Measurements from ENCODE around the gene GALNT17. TPM values are rescaled to one million over a fixed set of nuclear protein-coding genes. Genes with fewer than 3 reads are reported as not detected.

The GALNT17 gene
- total RNA-seq, 4 donors from 2014 or later: 51.1 to 95.6 (median 69.8) TPM

DNA sequence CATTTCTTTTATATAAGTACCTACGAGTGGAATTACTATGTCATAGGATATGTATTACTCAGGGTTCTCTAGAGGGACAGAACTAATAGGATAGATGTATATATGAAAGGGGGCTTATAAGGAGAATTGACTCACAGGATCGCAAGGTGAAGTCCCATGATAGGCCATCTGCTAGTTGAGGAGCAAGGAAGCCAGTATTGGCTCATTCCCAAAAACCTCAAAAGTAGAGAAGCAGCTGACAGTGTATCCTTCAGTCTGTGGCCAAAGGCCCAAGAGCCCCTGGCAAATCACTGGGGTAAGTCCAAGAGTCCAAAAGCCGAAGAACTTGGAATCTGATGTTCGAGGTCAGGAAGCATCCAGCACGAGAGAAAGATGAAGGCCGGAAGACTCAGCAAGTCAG is 59.8 kb downstream of the GALNT17 start:
- Histone ChIP-seq H3K4me3 (no peak overlapping the region), H3K27me3 (no peaks in the 10 kb centered on the region), H3K36me3 (no peaks in the 10 kb centered on the region), H3K4me1 (peaks cover 0 to 3% (median under 1%) of the 10 kb centered on the region in 4 donors), H3K9me3 (no peaks in the 10 kb centered on the region), H3K27ac (replicated peaks in 1 of 4) (no peak overlapping the region)
- intact Hi-C loops (cut with DNase I): loop anchor here (10.0 kb wide), 1 partner anchor 47 kb away; no protein-coding TSS in a partner anchor
- TF ChIP-seq POLR2AphosphoS5 (IDR thresholded peaks at IDR 0.05): no peak
- TF ChIP-seq, protein P1, sequence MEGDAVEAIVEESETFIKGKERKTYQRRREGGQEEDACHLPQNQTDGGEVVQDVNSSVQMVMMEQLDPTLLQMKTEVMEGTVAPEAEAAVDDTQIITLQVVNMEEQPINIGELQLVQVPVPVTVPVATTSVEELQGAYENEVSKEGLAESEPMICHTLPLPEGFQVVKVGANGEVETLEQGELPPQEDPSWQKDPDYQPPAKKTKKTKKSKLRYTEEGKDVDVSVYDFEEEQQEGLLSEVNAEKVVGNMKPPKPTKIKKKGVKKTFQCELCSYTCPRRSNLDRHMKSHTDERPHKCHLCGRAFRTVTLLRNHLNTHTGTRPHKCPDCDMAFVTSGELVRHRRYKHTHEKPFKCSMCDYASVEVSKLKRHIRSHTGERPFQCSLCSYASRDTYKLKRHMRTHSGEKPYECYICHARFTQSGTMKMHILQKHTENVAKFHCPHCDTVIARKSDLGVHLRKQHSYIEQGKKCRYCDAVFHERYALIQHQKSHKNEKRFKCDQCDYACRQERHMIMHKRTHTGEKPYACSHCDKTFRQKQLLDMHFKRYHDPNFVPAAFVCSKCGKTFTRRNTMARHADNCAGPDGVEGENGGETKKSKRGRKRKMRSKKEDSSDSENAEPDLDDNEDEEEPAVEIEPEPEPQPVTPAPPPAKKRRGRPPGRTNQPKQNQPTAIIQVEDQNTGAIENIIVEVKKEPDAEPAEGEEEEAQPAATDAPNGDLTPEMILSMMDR (IDR thresholded peaks at IDR 0.05): no peak
- WGBS: 95% methylated on average over 6 of the region's 6 CpGs
- DNase-seq (ENCODE audit: extremely low spot score): no peak

GRCh38 chr7:71193099-71193810 is 61.3 kb downstream of the GALNT17 start:
- H3K9me3 ChIP-seq: no peaks in the 10 kb centered on the region
- 84% methylated on average over 5 of the region's 5 CpGs for WGBS
- no peak overlapping the region for H3K4me3 ChIP-seq
- TF ChIP-seq, protein P1 (IDR thresholded peaks at IDR 0.05): no peak
- peaks cover 0 to 1% (median under 1%) of the 10 kb centered on the region in 4 donors for H3K4me1 ChIP-seq
- no peak for DNase-seq (ENCODE audit: extremely low spot score)
- no peaks in the 10 kb centered on the region for H3K36me3 ChIP-seq
- no peaks in the 10 kb centered on the region for H3K27me3 ChIP-seq
- intact Hi-C loops (cut with DNase I): loop anchor here (10.0 kb wide), 1 partner anchor 48 kb away; no protein-coding TSS in a partner anchor
- H3K27ac ChIP-seq (replicated peaks in 1 of 4): no peak overlapping the region

DNA sequence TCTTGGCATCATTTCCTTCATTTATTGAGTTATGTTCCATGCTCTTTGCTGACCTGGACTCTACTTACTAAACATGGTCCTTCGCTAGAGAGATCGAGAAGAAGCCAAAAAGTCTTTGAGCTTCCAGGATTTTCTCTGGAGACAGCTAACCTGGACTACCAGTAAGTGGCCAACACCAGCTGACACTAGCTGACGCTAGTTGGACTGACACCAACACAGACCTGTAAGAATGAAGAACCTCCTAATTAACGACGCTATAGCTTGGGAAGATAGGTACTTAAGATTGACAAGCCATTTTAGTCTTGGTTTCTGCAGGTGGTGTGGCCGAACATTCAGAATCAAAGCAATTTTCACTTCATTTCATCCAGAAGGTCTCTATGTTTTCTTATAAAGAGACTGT is 66.4 kb downstream of the GALNT17 start:
- no peak for DNase-seq (ENCODE audit: extremely low spot score)
- no peaks in the 10 kb centered on the region for H3K9me3 ChIP-seq
- no peaks in the 10 kb centered on the region for H3K36me3 ChIP-seq
- TF ChIP-seq POLR2A (IDR thresholded peaks at IDR 0.05; ENCODE audit: low read depth) (no peak), EP300 (IDR thresholded peaks at IDR 0.05) (no peak), POLR2AphosphoS5 (IDR thresholded peaks at IDR 0.05) (no peak)
- TF ChIP-seq, protein P1 (IDR thresholded peaks at IDR 0.05): no peak
- H3K27me3 ChIP-seq: no peaks in the 10 kb centered on the region
- peak overlapping the region in 3 of 4 donors; percentile 38 to 61 (median 44) for H3K27ac ChIP-seq (replicated peaks in 1 of 4)
- 88% methylated on average over 6 of the region's 6 CpGs for WGBS
- no peak overlapping the region for H3K4me3 ChIP-seq
- H3K4me1 ChIP-seq: peaks cover 0 to 18% (median 8%) of the 10 kb centered on the region in 4 donors
- intact Hi-C loops (cut with DNase I): loop anchor here (10.0 kb wide), 1 partner anchor 54 kb away; no protein-coding TSS in a partner anchor

GRCh38 chr7:71198887-71199286 is 66.9 kb downstream of the GALNT17 start:
- WGBS: 56% methylated on average over 8 of the region's 8 CpGs
- no peaks in the 10 kb centered on the region for H3K27me3 ChIP-seq
- H3K9me3 ChIP-seq: no peaks in the 10 kb centered on the region
- TF ChIP-seq POLR2A (IDR thresholded peaks at IDR 0.05; ENCODE audit: low read depth): no peak
- TF ChIP-seq, protein P1 (IDR thresholded peaks at IDR 0.05): no peak
- TF ChIP-seq EP300 (IDR thresholded peaks at IDR 0.05): no peak
- TF ChIP-seq POLR2AphosphoS5 (IDR thresholded peaks at IDR 0.05): no peak
- DNase-seq (ENCODE audit: extremely low spot score): no peak
- peak overlapping the region in 3 of 4 donors; percentile 38 to 61 (median 44) for H3K27ac ChIP-seq (replicated peaks in 1 of 4)
- H3K36me3 ChIP-seq: no peaks in the 10 kb centered on the region
- peaks cover 0 to 18% (median 8%) of the 10 kb centered on the region in 4 donors for H3K4me1 ChIP-seq
- no peak overlapping the region for H3K4me3 ChIP-seq
- intact Hi-C loops (cut with DNase I): loop anchor here (10.0 kb wide), 1 partner anchor 54 kb away; no protein-coding TSS in a partner anchor

All from esophagus muscularis mucosa (tissue), 4 donors.